Measurements from ENCODE around the gene TPSG1.

DNA sequence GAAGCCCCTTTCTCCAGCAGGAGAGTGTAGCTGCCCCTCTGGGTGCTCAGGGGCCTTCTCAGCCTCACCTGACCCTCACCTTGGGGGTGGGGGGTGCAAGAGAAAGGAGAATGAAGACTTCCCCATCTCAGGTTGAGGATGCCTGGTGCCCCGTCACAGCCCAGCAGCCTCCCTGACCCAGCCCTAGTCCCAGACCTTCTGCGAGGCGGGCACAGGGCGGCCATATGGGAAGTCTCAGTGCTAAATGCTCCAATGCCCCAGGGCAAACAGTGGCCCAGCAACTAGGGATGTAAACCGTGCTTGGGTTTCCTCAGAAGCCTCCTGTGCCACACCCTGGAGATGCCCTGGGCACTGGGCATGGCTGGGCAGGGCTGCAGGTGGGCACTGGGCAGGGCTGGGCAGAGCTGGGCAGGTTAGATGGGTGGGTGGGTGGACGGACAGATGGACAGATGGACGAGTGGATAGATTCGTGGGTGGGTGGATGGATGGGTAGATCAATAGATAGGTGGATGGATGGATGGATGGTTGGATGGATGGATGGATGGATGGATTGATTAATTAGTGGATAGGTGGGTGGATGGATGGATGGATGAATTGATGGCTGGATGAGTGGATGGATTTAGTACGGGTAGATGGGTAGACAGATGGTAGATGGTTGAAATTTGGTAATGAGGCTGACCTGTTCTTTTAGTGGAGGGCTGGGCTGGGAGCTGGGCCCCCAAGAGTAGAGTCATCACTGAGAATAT lies 47.6 kb upstream of the TPSG1 start:
- TF ChIP-seq, protein P1, sequence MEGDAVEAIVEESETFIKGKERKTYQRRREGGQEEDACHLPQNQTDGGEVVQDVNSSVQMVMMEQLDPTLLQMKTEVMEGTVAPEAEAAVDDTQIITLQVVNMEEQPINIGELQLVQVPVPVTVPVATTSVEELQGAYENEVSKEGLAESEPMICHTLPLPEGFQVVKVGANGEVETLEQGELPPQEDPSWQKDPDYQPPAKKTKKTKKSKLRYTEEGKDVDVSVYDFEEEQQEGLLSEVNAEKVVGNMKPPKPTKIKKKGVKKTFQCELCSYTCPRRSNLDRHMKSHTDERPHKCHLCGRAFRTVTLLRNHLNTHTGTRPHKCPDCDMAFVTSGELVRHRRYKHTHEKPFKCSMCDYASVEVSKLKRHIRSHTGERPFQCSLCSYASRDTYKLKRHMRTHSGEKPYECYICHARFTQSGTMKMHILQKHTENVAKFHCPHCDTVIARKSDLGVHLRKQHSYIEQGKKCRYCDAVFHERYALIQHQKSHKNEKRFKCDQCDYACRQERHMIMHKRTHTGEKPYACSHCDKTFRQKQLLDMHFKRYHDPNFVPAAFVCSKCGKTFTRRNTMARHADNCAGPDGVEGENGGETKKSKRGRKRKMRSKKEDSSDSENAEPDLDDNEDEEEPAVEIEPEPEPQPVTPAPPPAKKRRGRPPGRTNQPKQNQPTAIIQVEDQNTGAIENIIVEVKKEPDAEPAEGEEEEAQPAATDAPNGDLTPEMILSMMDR (IDR thresholded peaks at IDR 0.05; ENCODE audit: insufficient read depth, low read length, poor library complexity, severe bottlenecking) = no peak
- no peak for TF ChIP-seq EZH2phosphoT487 (conservative IDR thresholded peaks at IDR 0.05; ENCODE audit: low read length)

Measured in SU-DHL-6 (cell line).